Renal cortical epithelial cell (primary cell): Measurements from ENCODE around the gene ZNF438. TPM values are rescaled to one million over a fixed set of nuclear protein-coding genes. Genes with fewer than 3 reads are reported as not detected.

ENCODE experiments used
- DNase-seq: peaks from one replicate; pipeline ENCODE4 v3.0.0-alpha.2; 2011; ENCODE audit warnings: low read depth
- total RNA-seq: library from RNA; depleted of rRNA; stranded (reverse); fragments of >200 nt; gene quantifications from 2 replicates; pipeline ENCODE4 v1.2.3, GENCODE V29; 2014

Gene ZNF438
- total RNA-seq, 1 donor from 2014 or later: 3.9 TPM

GRCh38 chr10:30847642-30848041 lies 184.0 kb downstream of the ZNF438 start:
- DNase-seq: no peak

GRCh38 chr10:30847199-30847598 lies 184.5 kb downstream of the ZNF438 start:
- no peak for DNase-seq

GRCh38 chr10:30846710-30847109 lies 185.0 kb downstream of the ZNF438 start:
- no peak for DNase-seq

- DNase-seq: no peak
These were observed 188.8 kb downstream of the ZNF438 start for GRCh38 chr10:30842894-30843293.

- no peak for DNase-seq
These were observed 189.5 kb downstream of the ZNF438 start for GRCh38 chr10:30842185-30842584.

- no peak for DNase-seq
These were observed 191.1 kb downstream of the ZNF438 start for GRCh38 chr10:30840395-30841050.

GRCh38 chr10:30839652-30840051 lies 192.0 kb downstream of the ZNF438 start:
- DNase-seq: no peak

GRCh38 chr10:30836406-30836805 lies 195.3 kb downstream of the ZNF438 start:
- DNase-seq: no peak

- DNase-seq: no peak
These were observed 196.5 kb downstream of the ZNF438 start for GRCh38 chr10:30835146-30835545.

GRCh38 chr10:30834651-30835050 lies 197.0 kb downstream of the ZNF438 start:
- DNase-seq: no peak

- no peak for DNase-seq
These were observed 197.5 kb downstream of the ZNF438 start for GRCh38 chr10:30834153-30834552.

- no peak for DNase-seq
These were observed 198.1 kb downstream of the ZNF438 start for GRCh38 chr10:30833628-30833970.

GRCh38 chr10:30832749-30833627 lies 198.7 kb downstream of the ZNF438 start:
- DNase-seq: no peak

- no peak for DNase-seq
These were observed 199.5 kb downstream of the ZNF438 start for GRCh38 chr10:30832001-30832748.

GRCh38 chr10:30831426-30831825 lies 200.2 kb downstream of the ZNF438 start:
- DNase-seq: no peak

GRCh38 chr10:30830315-30831230 lies 201.1 kb downstream of the ZNF438 start:
- peak; percentile 45 for DNase-seq

GRCh38 chr10:30829901-30830300 lies 201.8 kb downstream of the ZNF438 start:
- DNase-seq: peak; percentile 50

- DNase-seq: no peak
These were observed 203.0 kb downstream of the ZNF438 start for GRCh38 chr10:30828680-30829079.

- no peak for DNase-seq
These were observed 203.5 kb downstream of the ZNF438 start for GRCh38 chr10:30828164-30828563.

GRCh38 chr10:30827531-30828120 lies 204.0 kb downstream of the ZNF438 start:
- no peak for DNase-seq

GRCh38 chr10:30826679-30827078 lies 205.0 kb downstream of the ZNF438 start:
- DNase-seq: no peak
